GM08714 (cell line): ENCODE measurements around the gene GRAMD2A.

Source experiments
- H3K4me3 ChIP-seq: fragments of 200-500 bp; sonication (Bioruptor generic); 2 replicates; pipeline ENCODE4 v1.5.1; 2014; ENCODE audit warnings: mild to moderate bottlenecking, low read length, inconsistent platforms
- ZNF274 ChIP-seq: IDR thresholded peaks from 2 replicates; pipeline ENCODE4 v1.6.1; 2012; ENCODE audit warnings: mild to moderate bottlenecking, low read depth, low read length

GRAMD2A gene

DNA sequence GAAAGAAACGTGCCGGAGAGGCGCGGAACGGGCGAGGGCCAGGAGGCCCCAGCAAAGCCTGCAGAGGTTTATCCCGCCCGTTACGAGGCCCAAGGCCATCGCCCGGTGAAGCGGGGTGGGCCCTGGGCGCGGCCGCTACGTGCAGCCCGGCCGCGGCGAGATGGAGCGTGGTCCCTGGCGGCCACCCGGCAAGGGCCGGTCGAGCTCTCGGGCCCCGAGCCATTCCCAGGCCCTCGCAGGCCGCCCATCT is 32.3 kb upstream of the GRAMD2A start:
- peak overlapping the region; percentile 92 for H3K4me3 ChIP-seq
- TF ChIP-seq ZNF274, result no peak

DNA sequence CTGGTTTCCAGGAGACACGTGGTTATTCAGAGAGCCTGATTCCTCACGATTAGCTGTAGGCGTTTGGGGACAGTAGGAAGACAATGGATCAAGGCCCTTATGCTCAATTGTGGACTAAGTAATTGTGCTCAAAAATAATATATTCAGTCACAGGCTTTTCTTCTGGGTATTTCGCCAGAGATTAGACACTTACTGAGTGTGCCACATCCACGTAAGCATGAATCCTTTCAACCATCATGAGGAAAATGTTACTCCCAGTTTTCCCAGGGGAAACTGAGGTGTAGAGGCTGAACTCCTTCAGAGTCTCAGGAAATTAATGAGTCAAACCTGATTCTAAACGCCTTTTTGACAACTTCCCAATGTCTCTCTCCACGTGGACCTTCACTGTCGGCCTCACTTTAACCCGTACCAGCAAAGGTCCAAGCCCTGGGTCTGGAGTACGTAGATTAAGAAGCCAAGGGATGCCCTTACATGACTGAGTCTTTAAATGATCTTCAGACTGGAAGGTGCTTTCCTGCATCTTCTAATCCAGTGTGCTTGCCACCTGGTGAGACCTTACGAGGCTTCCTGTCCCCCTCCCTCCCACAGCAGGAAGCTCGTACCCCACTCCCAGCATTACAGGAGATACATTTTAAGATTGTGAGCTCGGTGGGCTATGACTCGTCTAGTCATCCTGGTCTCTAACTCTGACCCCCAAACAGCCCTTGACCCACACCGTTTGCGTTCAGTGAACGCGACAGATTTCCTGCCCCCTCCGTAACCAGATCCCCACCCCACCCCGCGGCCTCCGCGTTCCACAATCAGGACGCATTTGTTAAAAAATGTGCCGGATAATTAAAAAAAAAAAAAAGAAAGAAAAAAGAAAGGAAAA is 31.7 kb upstream of the GRAMD2A start:
- TF ChIP-seq ZNF274, result no peak
- H3K4me3 ChIP-seq, result peak overlapping the region; percentile 92

DNA sequence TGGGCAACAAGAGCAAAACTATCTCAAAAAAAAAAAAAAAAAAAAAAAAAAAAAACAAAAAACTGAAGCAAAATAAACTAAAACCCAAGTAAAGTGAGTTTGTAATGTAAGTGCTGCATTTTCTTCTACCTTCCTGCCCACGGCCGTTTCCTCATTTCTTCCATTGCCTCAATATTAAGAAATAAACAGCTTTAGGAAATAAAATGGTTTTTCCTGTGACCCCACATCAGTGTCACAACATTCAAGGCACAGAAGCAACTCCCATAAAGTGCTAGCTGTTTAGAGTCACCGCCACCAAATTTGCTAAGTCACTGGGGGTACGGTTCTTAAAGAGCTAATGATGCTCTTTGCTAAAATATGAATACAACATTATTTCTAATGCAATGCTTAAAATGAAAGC is 30.1 kb upstream of the GRAMD2A start:
- TF ChIP-seq ZNF274, result no peak
- H3K4me3 ChIP-seq, result peak overlapping the region; percentile 92

DNA sequence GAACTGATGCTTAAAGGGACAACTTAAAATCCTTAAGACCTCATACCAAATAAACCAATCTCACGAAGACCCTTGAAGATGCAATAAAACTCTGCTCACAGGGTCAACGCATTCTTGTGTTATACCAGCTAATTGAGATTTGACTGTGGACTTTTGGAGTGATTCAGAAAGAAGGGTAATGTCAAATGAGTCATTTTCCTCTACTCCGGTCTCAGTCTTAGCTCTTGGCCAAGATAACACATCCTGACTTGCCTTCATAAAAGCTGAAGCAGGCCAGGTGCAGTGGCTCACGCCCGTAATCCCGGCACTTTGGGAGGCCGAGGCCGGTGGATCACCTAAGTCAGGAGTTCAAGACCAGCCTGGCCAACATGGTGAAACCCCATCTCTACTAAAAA is 29.6 kb upstream of the GRAMD2A start:
- peak overlapping the region; percentile 92 for H3K4me3 ChIP-seq
- no peak for TF ChIP-seq ZNF274

DNA sequence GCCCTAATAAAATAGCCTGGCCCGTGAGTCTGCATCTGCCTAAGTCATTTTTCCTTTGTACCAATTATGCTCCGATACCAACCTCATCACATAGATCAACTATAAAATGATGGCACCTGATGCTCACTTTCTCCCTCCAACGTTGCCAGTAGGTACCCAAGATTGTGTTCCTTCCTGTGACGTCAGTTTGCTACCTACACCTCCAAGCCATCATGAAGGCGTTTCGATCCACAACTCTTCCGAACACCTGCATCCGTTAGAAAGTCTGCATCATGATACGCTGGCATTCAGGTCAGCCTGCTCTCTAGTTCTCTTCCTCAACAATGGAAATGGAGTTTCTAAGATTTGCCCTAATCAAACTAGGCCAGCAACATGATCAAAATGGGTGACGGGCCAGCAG is 25.7 kb upstream of the GRAMD2A start:
- H3K4me3 ChIP-seq, result no peak overlapping the region
- TF ChIP-seq ZNF274, result no peak

DNA sequence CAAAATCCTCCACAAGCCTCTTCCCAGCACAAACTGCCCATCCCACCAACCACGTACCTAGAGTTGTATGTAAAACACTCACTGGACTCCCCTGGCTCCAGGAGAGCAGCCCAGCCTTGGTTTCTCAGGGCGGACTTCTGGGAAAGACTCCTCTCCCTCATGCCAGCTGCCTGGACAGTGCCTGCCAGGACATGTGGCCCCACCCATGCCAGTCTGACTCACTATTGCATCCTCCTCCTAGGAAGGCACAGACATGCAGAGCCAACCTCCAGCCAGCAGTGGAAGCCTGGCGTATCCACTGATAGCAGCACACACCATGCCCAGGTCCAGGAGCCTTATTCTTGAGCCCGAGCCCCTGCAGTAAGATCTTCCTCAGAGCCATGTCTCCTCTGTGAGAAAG is 24.8 kb upstream of the GRAMD2A start:
- TF ChIP-seq ZNF274, result no peak
- H3K4me3 ChIP-seq, result no peak overlapping the region

DNA sequence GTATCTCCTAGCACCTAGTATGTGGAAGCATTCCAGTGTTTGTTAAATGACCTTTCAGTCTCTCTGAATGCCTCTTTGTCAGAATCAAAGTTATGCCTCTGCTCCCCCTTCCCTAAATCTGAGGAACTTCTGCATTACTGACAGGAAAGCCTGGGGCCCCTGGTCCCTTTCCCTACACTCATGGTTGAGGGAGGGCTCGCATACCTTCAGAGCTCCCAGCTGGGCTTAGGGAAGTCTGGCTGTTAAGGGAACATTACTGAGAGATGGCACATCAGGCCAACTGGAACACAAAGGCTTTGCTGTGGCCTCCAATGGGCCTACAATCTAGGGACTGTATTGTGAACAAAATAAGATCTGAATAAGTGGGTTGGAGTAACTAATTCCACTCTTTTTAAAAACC is 23.1 kb upstream of the GRAMD2A start:
- no peak for TF ChIP-seq ZNF274
- H3K4me3 ChIP-seq, result no peak overlapping the region

DNA sequence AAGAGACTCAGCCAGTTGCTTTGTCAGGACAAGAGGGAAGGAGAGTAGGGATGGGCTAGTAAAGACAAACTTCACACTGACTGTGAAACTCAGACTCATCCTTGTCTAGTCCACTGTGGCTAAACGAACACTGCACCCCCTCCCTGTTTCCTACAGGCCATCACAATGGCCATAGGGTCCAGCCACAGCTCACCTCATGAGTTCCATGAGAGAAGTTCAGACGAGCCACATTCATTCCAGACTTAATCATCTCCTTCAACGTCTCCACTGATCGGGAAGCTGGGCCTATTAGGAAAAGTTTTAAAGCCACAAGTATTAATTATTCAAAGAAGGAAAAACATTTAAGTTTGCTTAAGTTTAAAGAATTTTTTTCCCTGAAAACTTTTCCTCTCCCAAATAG is 19.6 kb upstream of the GRAMD2A start:
- TF ChIP-seq ZNF274, result no peak
- no peak overlapping the region for H3K4me3 ChIP-seq

DNA sequence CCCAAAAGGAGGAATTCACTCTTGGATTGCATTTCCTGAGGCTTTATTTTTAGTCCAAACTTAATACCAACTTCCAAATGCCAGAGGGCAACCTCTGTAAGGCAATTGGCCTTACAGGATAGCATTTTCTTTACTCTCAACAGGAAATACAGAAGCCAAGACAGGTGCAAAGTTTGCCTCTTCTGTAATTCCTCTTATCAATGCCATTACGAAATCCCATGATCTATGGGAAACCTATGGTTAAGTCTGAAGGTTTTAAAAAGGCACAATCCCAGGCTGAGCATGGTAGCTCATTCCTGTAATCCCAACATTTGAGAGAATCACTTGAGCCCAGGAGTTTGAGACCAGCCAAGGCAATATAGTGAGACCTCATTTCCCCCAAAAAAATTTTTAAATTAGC is 18.5 kb upstream of the GRAMD2A start:
- no peak for TF ChIP-seq ZNF274
- no peak overlapping the region for H3K4me3 ChIP-seq

DNA sequence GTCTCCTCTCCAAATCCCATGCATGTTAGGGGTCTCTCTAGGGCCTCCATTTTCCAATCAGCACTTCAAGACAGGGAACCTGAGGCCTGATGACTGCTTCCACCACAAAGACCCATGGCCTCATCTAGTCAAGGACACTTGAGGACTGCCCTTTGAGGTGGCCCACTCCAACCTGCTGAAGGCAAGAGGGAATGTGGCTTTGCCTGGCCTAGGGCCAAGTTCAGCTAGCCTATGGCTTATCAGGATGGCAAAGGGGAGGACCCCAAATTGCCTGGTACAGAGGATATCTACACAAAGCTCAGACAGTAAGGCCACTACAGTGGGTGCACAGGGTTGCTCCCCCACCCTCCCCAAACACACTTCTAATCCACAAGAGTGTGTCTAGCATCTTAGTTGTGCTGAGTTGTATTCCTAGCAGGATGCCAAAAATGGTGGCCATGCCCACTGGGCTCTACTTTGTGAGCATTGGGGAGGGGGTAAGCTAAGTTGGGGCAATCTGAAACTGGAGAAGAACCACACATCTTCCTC is 10.0 kb upstream of the GRAMD2A start:
- H3K4me3 ChIP-seq, result no peak overlapping the region
- no peak for TF ChIP-seq ZNF274

DNA sequence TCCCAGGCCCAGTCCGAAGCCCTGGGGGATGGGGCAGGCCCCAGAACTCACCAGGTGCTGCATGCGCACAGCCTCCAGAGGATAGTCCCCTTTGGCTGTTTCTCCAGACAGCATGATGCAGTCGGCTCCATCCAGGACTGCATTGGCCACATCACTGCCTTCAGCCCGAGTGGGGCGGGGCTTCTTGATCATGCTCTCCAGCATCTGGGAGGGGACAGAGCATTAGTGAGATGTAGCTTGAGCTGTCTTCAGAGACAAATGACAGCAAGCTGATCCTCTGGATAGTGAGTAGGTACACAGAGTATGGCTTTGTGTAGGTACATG is 9.1 kb upstream of the GRAMD2A start:
- no peak overlapping the region for H3K4me3 ChIP-seq
- no peak for TF ChIP-seq ZNF274

DNA sequence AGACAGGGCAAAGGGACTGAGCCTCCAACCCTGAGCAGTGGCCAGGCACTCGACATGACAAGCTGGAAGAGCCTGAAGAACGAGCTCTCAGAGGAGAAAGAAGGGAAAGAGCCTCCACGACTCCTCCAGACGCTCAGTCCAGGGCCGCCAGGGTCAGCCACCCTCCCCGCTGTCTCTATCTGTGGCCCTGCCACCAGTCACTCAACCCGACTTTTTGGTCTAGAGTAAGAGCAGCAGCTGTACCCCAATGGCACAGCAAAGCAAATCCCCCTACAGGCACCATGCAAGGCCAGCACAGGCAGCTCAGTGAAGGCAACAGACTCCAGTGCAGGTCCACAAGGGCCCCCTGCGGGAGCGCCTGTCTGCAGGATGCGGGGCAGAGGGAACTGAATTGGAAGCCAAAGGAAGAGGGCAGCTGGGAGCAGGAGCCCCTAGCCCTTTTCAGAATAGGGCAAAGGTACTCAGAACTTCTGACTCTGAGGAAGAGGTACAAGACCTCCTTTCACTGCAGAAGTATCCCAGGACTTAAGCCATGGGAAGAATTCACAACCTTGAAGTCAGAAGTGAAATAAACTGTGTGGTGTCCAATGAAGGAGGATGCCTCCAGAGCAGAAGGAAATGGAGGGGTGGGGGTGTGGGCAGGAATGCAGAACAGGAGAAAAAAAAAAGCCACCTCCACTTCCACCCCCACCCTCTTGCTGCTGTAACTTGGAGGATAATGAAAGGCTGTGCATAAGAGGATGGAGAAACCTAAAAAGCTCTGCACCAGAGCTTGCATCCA is 8.5 kb upstream of the GRAMD2A start:
- no peak overlapping the region for H3K4me3 ChIP-seq
- TF ChIP-seq ZNF274, result no peak

DNA sequence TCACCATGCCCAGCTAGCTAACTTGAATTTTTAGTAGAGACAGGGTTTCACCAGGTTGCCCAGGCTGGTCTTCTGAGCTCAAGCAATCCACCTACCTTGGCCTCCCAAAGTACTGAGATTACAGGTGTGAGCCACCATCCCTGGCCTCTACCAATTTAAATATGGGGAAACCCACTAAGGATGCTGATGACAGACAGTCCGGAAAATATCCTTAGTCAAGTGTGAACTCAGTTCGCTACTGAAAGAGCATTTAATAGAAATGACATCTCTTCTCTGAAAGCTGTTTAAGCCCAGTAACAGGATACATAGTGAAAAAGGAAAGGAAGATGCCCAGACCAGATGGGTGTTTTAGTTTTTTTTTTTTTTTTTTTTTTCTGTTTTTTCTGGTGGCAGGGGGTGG is 7.7 kb upstream of the GRAMD2A start:
- no peak overlapping the region for H3K4me3 ChIP-seq
- TF ChIP-seq ZNF274, result no peak

DNA sequence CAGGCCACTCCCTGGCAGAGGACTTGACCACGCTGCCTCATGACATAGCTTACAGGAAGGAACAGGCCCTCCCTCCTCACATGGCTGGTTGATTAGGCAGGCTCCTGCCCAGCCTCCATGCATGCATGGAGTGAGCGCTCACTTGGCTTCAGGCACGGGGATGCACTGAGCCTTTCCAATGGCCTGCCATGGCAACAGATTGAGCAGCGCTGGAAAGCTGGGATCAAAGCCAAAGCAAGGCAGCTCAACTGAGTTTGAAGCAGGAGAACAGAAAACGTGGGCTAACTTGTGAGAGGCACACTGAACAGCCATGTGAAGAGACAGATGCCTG is 5.9 kb upstream of the GRAMD2A start:
- H3K4me3 ChIP-seq, result no peak overlapping the region
- no peak for TF ChIP-seq ZNF274

DNA sequence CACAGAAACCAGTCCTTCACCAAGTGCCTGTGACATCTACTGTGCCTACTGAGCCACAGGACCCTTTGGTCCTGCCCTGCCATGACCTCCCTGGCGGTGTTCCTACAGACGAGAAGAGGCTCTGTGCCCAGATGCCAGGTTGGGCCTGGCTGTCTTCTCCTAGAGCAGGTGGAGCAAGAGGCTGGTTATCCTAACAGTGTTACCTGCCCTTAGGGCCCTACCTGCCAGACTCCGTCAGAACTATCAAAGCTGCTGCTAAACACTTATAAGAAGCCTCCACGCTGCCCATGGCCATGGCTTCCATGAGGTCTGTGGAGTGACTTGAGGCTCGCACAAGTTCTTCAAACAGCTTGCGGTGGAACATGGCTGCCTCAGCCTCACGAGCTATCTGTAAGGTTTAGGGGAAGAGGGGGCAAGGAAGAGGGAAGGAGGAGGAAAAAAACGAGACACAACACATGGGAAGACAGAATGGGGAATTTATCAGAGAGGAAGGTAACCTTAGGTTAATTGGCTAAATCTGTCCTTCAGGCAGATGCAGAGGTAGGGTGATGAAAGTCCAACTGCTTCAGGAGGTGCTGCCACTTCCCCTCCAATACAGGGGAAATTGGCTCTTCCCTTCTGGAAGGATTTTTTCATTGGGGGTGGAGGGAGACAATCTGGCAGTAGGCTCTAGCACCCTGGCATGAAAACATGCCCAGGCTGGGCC is 5.4 kb upstream of the GRAMD2A start:
- H3K4me3 ChIP-seq, result no peak overlapping the region
- no peak for TF ChIP-seq ZNF274
